A673 (cell line): ENCODE measurements around the gene CSTPP1. TPM values are rescaled to one million over a fixed set of nuclear protein-coding genes. Genes with fewer than 3 reads are reported as not detected.

Source experiments
- BruUV-seq: library from RNA; stranded (reverse); fragments of 400-500 nt; replicated peaks from 2 replicates; lab custom pipeline; 2021; lab: Mats Ljungman, UMichigan
- CTCF ChIA-PET: fragments of 300-600 bp; sonication (Branson Sonifier 250); formaldehyde crosslinking; loops from one replicate; lab custom pipeline; 2022; ENCODE audit warnings: antibody characterized with exemption; lab: Charles Lee
- POLR2A ChIA-PET: fragments of 300-600 bp; sonication (Branson Sonifier 250); formaldehyde crosslinking; loops from one replicate; lab custom pipeline; 2022; ENCODE audit warnings: antibody characterized with exemption; ENCODE audit not compliant: low non-redundant PET; lab: Charles Lee
- DNase-seq: peaks from one replicate; pipeline ENCODE4 v3.0.0-alpha.2; 2015; ENCODE audit warnings: low spot score
- H3K27ac ChIP-seq: fragments of 200-600 bp; sonication (generic); 2 replicates; pipeline ENCODE4 v1.5.1; 2016; ENCODE audit warnings: mixed run types, low read depth, mild to moderate bottlenecking, mixed read lengths, antibody characterized with exemption, low read length; ENCODE audit not compliant: poor library complexity, severe bottlenecking
- H3K27me3 ChIP-seq: fragments of 200-600 bp; sonication (generic); replicated peaks from 2 replicates; pipeline ENCODE4 v1.6.1; 2017; ENCODE audit warnings: mixed run types, low read depth, mild to moderate bottlenecking, mixed read lengths, antibody characterized with exemption, low read length; ENCODE audit not compliant: insufficient read depth, poor library complexity
- H3K36me3 ChIP-seq: fragments of 200-600 bp; sonication (generic); 2 replicates; pipeline ENCODE4 v1.6.1; 2016; ENCODE audit warnings: mixed run types, mild to moderate bottlenecking, mixed read lengths, antibody characterized with exemption, low read length; ENCODE audit not compliant: insufficient read depth, poor library complexity, severe bottlenecking
- H3K4me1 ChIP-seq: fragments of 200-600 bp; sonication (generic); 2 replicates; pipeline ENCODE4 v1.6.1; 2017; ENCODE audit warnings: mixed run types, mild to moderate bottlenecking, mixed read lengths, antibody characterized with exemption, low read length; ENCODE audit not compliant: insufficient read depth, poor library complexity, severe bottlenecking
- H3K4me3 ChIP-seq: fragments of 200-600 bp; sonication (generic); 2 replicates; pipeline ENCODE4 v1.5.1; 2016; ENCODE audit warnings: low read depth, mixed run types, mild to moderate bottlenecking, mixed read lengths, low read length; ENCODE audit not compliant: poor library complexity, severe bottlenecking
- H3K9me3 ChIP-seq: fragments of 200-600 bp; sonication (generic); 2 replicates; pipeline ENCODE4 v1.6.1; 2016; ENCODE audit warnings: mixed run types, low read depth, mild to moderate bottlenecking, mixed read lengths, antibody characterized with exemption, low read length; ENCODE audit not compliant: poor library complexity, severe bottlenecking
- CTCF ChIP-seq: fragments of 300-800, 200-600 bp; sonication (generic); conservative IDR thresholded peaks from 2 replicates; pipeline ENCODE4 v1.5.1; 2017; ENCODE audit warnings: low read depth, mild to moderate bottlenecking, antibody characterized with exemption, low read length, moderate library complexity, mixed read lengths
- EZH2 ChIP-seq: fragments of 200-600 bp; sonication (generic); IDR thresholded peaks from 2 replicates; pipeline ENCODE4 v1.6.1; 2017; ENCODE audit warnings: borderline replicate concordance, low read depth, mild to moderate bottlenecking, mixed read lengths, antibody characterized with exemption, low read length; ENCODE audit not compliant: poor library complexity, severe bottlenecking
- intact Hi-C: fragments of 100-400 bp; cut with micrococcal nuclease; formaldehyde crosslinking; loops from one replicate; pipeline ENCODE4 v1.10.0; 2022; ENCODE audit not compliant: unreplicated experiment
- total RNA-seq: library from RNA; stranded (reverse); gene quantifications from 2 replicates; pipeline ENCODE4 v1.2.3, GENCODE V29; 2021

CSTPP1 gene
- total RNA-seq, 1 experiment from 2014 or later: 79.3 TPM

- ChIA-PET POLR2A (no interaction called here), CTCF (no interaction called here)
- intact Hi-C loops: no loop called here
- Histone ChIP-seq H3K27ac (no peak overlapping the region), H3K27me3 (no peaks in the 10 kb centered on the region), H3K4me1 (peaks cover 18% of the 10 kb centered on the region), H3K36me3 (no peaks in the 10 kb centered on the region), H3K4me3 (no peak overlapping the region), H3K9me3 (no peaks in the 10 kb centered on the region)
- no TSS peak for BruUV-seq
- DNase-seq: no peak
- TF ChIP-seq EZH2 (no peak), CTCF (no peak)
Measured at GRCh38 chr11:47052165-47052564, 115.6 kb downstream of the CSTPP1 start.

- DNase-seq: no peak
- POLR2A ChIA-PET: no interaction called here
- TF ChIP-seq CTCF: no peak
- no peak for TF ChIP-seq EZH2
- peaks cover 18% of the 10 kb centered on the region for H3K4me1 ChIP-seq
- H3K27me3 ChIP-seq: no peaks in the 10 kb centered on the region
- BruUV-seq: no TSS peak
- H3K36me3 ChIP-seq: no peaks in the 10 kb centered on the region
- CTCF ChIA-PET: no interaction called here
- peaks cover 2% of the 10 kb centered on the region for H3K9me3 ChIP-seq
- intact Hi-C loops: no loop called here
- no peak overlapping the region for H3K27ac ChIP-seq
- no peak overlapping the region for H3K4me3 ChIP-seq
Measured at GRCh38 chr11:47052576-47052975, 116.0 kb downstream of the CSTPP1 start.

GRCh38 chr11:47055534-47055933, 119.0 kb downstream of the CSTPP1 start:
- intact Hi-C loops: no loop called here
- no peak overlapping the region for H3K4me3 ChIP-seq
- DNase-seq: no peak
- peaks cover 19% of the 10 kb centered on the region for H3K4me1 ChIP-seq
- no TSS peak for BruUV-seq
- ChIA-PET POLR2A (no interaction called here), CTCF (no interaction called here)
- H3K9me3 ChIP-seq: peaks cover 8% of the 10 kb centered on the region
- H3K27me3 ChIP-seq: no peaks in the 10 kb centered on the region
- no peak overlapping the region for H3K27ac ChIP-seq
- TF ChIP-seq CTCF: no peak
- no peak for TF ChIP-seq EZH2
- H3K36me3 ChIP-seq: peaks cover 8% of the 10 kb centered on the region
